HG03378 (cell line): ENCODE data around the gene SEMA4D.

Experiments
- ATAC-seq: cut with Tn5 transposase; IDR thresholded peaks from one replicate; pipeline ENCODE4 v1.9.1; 2021; ENCODE audit warnings: mild to moderate bottlenecking, moderate library complexity; ENCODE audit not compliant: unreplicated experiment

The SEMA4D gene

DNA sequence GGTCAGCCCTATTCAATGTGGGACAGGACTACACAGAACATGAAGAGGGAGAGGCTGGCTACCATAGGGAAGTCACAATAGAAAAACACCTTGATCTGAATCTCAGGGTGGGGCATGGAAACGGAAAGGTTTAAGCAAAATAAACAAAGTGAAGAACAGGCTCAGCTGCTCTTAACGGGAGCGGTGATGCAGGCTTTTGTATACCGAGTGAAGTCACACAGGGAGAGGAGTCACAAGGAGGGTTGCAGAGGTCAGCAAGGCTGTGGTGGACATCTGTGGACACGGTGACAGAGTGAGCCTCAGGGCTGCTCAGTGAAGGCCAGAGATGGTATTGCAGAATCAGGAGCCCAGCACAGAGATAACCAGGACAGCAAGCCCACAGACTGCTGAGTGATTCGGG lies 30.6 kb upstream of the SEMA4D start:
- ATAC-seq: no peak

DNA sequence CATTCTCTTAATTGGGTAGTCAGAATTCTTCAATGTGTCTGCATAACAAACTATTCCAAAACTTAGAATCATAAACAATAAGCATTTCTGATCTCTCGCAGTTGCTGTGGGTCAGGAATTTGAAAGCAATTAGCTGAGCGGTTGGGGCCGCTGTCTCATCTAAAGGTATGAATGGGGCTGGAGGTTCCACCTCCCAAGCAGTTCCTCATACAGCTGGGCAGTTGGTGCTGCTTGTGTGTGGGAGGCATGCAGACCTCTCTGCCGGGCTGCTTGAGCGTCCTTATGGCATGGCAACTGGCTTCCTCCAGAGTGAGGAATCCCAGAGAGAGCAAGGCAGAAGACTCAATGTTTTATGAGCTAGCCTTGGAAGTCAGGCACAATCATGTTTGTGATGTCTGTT lies 30.2 kb upstream of the SEMA4D start:
- no peak for ATAC-seq

DNA sequence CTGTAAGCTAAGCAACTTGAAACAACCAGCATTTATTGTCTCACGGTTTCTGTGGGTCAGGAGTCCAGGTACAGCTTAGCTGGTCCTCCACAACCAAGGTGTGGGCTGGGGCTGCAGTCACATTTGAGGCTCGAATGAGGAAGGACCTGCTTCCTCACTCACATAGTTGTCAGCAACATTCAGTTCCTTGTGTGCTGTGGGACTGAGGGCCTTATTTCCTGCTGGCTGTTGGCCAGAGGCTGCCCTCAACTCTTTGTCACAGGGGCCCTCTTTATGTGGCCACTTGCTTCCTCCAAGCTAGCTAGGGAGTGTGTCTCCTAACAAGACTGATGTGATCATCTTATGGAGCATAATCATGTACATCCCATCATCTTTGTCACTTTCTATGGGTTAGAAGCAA lies 29.2 kb upstream of the SEMA4D start:
- no peak for ATAC-seq

DNA sequence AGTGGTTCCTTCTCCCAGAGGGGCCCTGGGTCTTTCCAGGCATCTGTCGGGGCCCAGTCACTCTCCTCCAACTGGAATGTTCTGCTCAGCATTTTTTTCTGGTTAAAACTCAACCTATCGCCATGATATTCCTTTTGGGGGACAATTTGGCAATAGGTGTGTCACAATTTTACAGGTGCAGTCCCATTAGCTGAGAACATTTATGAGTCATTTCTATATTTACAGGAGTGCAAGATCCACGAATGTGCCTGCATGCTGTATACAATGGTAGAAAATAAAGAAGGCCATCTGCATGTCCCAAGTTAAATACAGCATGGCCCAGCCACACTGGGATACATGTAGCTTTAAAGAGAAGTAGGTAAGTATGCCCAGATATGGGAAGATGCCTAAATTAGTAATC lies 28.8 kb upstream of the SEMA4D start:
- no peak for ATAC-seq

DNA sequence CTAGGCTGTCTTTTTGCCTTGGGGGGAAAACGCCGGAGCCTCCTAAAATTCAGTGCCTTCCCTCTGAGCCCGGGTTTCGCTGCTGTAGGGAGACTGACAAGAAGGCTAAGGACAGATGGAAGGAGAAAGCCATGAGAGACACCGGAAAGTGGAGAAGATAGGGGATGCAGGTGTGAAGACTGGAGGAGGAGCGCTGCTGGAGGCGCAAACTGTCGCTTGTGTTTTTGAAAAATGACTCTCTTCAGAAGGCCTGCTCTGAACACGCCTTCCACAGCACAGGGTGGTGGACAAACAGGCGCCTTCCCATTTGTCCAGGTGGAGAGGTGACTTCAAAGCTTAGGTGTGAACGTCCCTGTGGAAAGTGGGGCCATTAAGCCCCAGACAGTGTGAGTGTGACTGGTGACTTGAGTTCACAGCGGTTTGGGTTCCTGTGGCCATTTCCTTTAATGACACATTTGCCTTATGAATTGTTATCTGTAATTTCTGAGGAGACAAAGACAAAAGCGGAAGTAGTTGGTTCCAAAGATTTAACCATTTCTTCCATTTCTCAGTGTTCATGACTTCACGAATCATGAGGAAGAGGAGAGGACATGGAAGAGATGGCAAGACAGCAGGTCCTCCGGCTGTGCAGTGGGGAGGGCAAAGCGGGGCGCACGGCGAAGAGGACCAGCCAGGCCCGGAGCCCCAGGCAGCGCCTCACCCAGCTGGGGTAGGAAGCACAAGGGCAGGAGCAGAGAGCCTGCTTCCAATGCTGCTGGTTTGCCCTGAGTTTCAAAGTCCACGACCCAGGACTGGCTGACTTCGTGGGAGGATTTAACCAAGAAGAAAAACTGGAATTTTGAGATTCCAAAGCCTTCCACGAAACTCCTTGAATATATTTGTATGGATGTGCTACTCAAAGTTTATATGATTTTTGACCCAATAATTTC lies 27.8 kb upstream of the SEMA4D start:
- no peak for ATAC-seq

DNA sequence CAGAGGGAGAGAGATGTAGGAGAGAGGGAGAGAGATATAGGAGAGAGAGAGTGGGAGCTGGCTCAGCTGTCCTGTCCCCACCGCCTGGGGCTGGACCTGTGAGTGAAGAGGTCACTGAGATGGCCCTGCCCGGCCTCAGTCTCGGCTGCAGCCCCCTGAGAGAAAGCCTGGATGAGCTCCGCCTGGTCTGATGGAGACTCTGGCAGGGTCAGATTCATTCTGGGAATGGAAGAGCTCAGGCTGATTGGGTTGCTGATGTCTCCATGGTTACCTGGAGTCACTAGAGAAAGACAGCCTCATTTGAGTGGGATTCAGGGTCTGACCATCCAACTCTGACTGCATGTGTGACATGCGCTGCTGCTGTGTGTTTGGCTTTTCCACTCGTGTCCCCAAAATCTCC lies 27.1 kb upstream of the SEMA4D start:
- ATAC-seq: no peak

DNA sequence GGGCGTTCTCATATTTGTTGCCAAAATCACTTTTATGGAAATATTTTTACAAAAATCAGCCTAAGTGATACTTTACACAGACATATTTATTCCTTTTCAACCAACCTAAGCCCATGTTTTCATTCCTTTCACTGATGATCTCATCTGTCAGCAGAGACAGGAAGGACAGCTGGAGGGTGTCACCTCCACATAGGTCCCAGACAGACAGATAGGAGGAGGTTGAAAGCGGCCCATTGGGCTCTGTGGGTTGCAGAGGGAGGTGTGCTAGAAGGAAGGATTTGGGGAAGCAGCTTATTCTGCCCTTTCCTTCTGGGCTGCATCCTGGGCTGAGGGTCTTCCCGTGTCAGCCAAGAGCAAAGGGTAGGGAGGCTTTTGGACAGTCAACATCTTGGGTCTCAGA lies 26.0 kb upstream of the SEMA4D start:
- no peak for ATAC-seq

DNA sequence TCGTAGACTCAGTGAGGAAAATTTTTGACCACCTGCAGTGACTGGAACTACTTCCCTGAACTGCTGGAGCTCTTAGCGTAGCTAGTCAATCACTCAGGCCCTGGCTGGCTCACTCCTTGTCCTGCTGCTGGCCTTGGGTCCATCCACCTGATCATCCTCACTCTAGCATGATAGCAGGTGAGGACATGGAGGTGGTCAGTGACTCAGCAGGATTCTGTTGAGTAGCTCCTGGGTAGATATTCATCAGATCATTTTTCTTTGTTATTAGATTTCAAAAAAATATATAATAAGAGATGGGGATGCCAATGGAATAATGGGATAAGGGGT lies 25.0 kb upstream of the SEMA4D start:
- no peak for ATAC-seq

DNA sequence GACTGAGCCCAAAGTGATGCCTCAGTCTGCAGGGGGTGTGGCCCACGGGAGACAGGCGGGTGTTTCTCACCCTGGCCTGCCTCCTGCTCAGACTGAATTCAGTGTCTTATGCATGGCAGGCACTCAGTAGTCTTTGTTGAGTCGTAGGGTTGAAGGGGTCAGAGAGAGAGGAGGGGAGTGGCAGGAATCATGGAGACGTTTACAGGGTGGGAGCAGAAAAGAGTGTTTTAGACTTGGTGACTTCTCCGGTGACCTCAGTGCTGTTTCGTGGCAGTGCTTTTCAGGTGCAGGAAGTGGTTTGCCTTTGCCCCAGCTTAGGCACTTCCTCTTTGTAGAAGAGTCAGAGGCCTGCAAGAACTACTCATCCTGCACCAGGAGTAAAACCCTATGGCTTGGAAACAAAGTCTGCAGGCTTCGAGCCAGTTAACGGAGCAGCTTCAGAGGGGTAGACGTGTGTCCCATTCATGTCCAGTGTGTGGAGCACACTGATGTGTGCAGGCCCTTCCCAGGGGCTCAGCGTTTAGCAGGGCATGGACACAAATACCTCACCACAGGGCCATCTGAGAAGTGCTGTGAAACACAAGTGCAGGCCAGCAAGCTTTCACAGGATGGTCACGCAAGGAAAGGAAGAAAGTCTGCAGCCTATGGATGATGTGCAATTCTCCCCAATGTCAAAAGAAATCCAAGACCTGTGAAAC lies 24.5 kb upstream of the SEMA4D start:
- ATAC-seq: peak; percentile 94

DNA sequence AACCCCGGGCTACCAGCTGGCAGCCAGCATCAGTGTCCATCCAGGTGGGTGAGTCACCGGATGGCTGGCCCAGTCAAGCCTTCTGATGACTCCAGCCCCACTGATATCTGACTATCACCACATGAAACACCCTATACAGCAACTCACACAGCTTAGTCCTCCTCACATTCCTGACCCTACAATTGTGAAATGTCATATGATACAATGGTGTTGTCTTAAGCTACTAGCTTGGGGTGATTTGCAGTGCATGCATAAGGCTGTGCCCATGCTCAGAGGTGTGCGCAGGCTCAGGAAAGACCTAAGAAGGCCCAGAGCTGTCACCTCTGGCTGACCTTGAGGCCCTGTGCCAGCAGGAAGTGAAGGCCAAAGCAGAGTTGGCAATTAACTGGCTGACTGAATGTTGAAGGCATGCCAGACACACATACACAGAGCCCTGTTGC lies 21.5 kb upstream of the SEMA4D start:
- no peak for ATAC-seq

DNA sequence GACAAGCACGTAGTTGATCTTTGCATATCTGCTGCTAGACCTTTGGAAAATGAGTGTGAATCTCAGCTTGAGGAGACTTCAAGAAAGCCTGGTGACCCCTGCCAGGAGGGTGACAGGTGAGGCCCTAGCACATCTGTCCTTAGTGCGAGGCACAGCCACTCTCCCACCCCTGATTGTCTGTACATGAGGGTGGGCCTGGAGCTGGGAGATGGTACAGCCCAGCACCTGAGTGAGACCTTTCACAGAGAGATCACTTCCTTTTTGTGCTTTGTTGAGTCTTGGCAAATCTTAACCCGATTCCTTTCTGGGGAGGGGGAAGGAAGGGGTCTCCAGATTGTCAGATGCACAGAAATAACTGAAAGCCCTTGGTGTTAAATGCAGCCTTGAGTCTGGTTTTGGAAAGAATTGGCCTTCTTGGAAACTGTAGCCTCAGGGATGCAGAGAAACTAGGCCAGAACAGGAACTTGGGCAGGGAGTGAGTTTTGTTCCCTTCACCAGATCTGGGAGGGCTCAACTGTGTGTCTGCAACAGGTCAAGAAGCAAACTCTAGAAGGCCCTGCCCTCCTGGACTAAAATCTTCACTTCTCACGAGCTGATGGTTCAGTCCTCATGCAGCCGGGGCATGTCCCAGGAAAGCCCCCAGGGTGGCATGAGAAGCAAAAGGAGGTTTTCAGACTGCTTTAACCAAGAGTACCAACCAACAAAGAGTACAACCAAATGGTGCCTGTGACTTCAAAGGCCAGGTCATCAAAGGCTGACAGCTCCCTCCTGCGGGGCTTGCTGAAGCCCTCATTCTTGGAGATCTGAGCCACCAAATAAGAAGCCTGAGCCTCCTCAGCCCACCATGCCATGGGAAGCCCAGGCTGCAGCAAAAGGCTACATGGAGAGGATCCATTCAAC lies 20.8 kb upstream of the SEMA4D start:
- no peak for ATAC-seq

DNA sequence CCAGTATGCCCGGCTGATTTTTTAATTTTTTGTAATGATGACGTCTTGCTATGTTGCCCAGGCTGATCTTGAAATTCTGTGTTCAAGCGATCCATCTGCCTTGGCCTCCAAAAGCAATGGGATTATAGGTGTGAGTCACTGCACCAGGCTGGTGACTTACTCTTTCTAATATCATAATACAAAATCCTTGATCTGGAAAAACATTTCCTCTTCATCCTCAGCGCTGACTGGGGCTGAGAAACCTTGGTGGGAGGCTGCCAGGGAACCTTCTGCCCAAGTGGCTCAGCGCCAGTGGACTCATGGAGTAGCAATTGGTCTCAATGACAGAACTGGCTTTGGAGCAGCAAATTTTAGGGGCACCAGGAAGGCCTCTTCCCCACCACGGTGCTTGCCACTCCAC lies 17.5 kb upstream of the SEMA4D start:
- ATAC-seq: no peak

DNA sequence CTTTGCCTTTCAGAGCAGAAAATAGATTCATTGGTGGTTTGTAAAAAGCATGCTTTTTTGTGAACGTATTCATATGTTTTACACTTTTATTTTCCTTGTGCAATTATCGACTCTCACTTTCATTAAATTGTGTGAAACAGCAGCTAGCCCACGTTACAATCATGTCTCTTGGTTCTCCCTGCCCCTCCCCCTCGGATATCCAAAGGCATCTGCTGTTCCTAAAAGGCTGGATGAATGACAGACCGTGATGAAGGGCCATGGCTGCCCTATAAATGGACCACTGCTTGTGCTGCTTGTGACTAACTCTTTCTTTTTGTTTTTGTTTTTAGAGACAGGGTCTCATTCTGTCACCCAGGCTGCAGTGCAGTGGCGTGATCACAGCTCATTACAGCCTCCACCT lies 17.0 kb upstream of the SEMA4D start:
- no peak for ATAC-seq

DNA sequence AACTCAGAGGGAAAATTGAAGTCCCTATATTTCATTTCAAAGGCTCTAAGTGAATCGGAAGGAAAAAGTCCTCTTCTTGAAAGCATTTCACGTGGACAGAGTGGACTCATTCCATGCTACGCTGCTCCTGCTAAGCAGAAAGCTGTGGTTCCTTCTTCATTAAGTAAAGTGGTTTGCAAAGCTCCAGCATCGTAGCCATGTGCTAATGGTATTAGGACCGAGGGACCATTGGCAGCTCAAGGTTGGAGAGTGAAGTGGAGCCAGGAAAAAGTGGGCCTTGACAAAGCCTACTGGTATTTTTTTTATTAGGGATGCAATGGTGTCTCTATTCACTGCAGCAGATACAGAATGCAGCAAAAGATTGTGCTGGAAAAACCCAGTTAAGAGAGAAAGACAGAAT lies 16.4 kb upstream of the SEMA4D start:
- ATAC-seq: no peak

DNA sequence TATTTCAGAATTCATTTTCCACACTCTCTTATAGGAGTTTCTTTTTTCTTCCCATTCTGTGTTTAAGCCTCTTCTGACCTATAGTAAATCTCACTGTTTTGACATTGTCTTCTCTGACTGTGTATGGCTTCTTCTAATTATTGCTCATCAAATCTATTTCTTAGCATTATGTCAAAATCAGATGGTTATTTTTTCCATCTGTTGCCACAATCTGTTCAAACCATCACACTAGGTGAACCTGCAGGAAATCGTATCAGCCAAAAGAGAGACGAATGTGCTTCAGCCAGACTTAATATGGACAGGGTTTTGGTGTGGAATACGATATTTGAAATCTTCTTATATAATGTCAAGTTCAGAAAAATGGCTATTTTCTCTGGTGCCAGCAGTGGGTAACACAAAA lies 15.9 kb upstream of the SEMA4D start:
- no peak for ATAC-seq

DNA sequence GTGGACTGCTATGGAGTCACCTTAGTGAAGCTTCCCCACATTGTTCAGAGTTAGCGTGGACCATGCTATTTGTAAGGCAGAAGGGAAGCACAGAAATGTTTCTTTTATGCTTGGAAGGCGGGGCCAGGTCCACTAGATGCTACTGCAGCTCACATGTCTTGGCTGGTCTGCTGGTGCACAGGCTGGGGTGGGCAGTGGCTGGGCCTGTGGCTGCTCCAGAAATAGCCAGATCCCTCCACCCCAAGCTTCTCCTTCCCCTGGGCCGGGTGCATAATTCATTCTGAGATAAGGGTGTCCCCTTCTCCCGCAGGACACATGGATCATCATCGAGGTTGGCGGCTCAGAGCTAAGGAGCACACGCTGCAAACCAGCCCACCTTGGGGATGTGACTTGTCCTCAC lies 14.5 kb upstream of the SEMA4D start:
- ATAC-seq: no peak

DNA sequence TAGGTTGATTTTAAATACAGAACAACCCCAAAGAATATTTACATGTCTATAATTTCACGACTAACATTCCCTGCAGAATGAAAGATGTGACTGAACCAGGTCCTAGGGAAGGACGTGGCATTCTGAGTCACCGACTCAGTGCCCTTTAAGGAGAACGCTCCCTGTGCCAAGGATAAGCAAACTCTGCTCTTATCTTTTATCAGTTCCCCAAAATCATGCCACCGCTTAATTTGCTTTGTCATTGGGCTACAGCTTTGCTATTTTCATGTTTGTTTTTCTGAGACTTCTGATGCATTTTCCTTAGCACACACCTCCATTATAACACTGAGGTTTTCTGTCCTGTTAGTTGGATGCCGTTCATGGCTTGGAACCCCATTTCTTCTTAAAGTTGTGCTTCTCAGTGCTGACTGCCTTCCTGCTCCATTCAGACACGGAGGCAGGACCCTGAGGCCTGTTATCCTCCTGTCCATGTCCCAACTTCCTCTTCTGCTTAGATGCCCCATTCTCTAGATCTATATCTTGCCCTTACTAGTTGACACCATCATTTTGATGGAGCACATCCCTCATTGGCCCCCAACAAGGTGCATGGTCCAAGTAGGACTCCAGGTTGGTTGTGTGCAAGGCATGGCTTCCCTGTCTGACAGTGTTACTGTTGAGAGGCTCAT lies 11.2 kb upstream of the SEMA4D start:
- no peak for ATAC-seq

DNA sequence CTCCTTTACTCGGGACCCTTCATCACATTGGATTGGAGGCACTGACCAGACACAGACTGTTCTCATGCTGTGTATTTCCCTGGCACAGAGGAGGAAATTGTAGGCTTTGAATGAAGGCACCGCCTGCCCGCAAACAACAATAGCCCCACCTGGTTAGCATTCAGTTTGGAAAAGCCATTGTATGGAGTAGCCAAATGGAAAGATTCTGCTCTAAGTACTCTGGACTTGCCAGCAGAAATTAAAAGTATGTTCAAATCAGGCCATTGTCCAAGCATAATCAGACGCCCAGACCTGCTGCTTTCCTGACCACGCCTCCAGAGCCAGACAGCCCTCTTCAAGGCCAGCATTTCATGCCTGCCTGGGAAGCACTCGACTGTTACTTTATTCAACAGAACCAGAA lies 8.0 kb upstream of the SEMA4D start:
- ATAC-seq: no peak

DNA sequence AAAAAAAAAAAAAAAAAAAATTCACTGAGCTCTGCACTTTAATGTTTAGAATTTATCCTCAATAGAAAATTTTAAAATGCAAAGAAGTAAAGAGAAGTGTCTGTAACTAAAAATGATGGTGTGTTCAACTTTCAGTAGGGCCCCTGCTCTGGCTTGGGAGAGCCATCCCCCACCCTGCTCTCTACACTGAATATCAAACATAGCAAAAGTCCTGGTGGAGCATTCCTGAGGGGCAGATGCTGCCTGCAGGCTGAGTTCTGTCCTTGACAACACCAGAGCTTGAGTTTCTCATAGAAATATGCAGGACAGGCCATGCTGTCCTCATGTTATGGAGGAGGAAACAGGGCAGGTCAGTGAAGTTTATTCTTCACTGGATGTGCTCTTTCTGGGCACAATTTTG lies 7.1 kb upstream of the SEMA4D start:
- no peak for ATAC-seq

DNA sequence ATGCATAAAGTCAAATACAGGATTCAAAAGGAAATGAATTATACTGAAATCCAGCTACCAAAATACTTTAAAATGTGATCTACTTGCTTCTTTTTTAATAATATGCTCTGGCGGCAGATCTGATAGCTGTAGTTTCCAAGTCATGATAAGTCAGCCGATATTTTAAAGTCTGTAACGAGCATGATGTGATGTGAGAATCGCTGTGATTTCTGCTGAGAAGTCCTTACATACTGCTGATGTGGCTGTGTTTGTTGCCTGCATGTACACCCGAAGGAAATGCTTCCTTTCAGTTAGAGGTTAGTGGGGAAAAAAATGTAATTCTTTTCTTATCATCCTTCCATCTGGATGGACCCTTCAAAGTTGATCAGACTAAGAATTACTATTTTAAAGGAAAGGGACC lies 4.8 kb upstream of the SEMA4D start:
- ATAC-seq: no peak

DNA sequence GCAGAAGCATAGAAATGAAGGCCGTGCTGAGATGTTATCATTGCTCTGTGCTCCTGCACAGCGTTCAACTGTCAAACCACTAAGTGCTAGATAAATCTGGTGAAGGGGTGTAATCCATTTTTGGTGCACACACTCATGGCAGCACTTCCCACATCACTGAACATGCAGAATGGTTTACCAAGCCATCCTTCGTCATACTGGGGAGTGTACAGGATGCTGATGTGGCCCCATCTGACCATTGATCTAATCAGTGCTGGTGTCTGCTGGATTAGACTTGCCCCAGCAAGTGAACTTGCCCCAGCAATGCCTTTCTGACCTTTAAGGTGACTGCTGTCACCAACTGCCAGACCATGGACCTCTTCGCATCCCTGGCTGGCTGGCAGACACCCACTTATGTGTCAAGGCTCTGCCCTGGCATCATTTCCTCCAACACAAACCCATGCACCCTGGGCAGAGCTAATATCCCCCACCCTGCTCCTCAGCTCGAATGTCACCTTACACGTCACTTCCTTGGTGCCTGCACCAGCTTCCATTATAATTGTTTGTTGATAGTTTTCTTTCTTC lies 4.2 kb upstream of the SEMA4D start:
- ATAC-seq: no peak
